ENCODE measurements around the gene MAP3K3.
A peak's percentile ranks its signal among the peaks of the same experiment; 100 is the strongest.

The MAP3K3 gene
- total RNA-seq, result 46.9 to 177 (median 113) reads per million in 9 experiments

DNA sequence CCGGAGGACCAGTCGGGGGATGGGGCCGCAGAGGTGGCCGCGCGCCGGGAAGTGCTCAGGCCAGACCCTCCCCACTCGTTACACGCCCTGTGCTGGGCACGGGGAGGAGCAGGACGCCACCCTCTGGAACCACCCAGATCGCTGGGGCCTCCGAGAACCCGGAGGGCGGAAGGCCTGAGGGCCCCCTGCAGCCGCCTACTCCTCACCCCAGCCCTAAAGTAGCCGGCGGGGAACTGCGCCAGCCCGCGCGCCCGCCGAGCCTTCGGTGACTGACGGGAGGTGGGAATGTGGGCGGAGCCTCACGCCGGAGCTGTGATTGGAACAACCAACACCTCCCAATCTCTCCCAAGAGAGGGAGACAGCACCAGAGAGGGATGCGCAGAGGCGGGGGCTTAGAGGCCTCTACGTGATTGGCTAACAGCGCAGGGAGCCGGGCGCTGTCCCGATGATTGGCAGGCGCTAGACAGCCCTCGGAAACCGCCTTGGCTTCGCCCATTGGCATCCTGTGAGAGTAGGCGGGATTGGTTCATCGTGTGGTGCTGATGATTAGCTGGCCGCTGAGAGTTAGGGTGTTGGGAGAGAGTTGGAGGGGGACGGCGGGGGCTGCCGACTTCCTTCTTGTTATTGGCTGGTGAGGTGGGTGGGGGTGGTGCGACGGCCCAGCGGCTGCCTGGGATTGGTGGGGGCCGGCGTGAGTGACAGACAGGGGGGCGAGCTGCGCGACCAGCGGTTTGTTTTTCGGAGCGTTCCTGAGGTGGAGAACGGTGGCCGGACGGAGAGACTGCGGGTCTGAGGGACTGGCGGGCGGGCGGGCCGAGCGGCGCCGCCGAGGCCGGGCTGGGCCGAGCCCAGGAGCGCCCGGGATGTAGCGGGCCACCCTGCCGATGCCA is at the start of gene MAP3K3:
Gene MAP3K3 (plus strand): TSS at position 734 of the 890 bp plus-strand sequence. CDS start 343 bp downstream, outside the sequence.
- Mint-ChIP-seq H3K36me3 (ENCODE audit: insufficient read depth) (peaks cover 7% of the 10 kb centered on the region), H3K9me3 (no peaks in the 10 kb centered on the region), H3K27ac (peak within 1 kb of the TSS; percentile 88 to 93), H3K4me3 (peak within 1 kb of the TSS; percentile 94 to 97), H3K4me1 (ENCODE audit: low read depth in 2 of 2) (peaks cover 30 to 35% of the 10 kb centered on the region in 2 donors), H3K27me3 (no peaks in the 10 kb centered on the region)
- DNase-seq, result peak; percentile 92 to 94 (median 93)
- ATAC-seq (replicated peaks), result peak; percentile 88

DNA sequence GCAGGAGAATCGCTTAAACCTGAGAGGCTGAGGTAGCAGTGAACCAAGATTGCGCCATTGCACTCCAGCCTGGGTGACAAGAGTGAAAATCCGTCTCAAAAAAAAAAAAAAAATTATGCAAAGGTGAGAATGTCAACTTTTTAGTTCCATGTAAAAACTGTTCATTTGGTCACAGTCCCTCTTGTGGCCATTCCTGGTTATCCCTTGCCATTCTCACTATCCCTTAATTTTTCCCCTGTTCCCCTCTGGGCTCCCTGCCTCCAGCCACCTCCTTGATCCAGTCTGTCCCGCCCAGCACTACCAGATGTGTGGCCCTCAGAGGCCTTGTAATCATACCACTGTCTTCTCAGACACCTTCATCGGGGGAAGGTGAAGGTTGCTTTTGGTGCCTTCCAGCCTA is 48.6 kb upstream of the MAP3K3 start:
- H3K4me3 Mint-ChIP-seq, result no peak overlapping the region
- DNase-seq, result no peak
- peaks cover under 1% of the 10 kb centered on the region for H3K36me3 Mint-ChIP-seq (ENCODE audit: insufficient read depth)
- ATAC-seq (replicated peaks), result no peak
- no peaks in the 10 kb centered on the region for H3K9me3 Mint-ChIP-seq
- no peaks in the 10 kb centered on the region for H3K27me3 Mint-ChIP-seq
- peaks cover 34 to 48% of the 10 kb centered on the region in 2 donors for H3K4me1 Mint-ChIP-seq (ENCODE audit: low read depth in 2 of 2)
- peak overlapping the region; percentile 45 to 47 for H3K27ac Mint-ChIP-seq

- peaks cover 20 to 24% of the 10 kb centered on the region in 2 donors for H3K4me1 Mint-ChIP-seq (ENCODE audit: low read depth in 2 of 2)
- no peaks in the 10 kb centered on the region for H3K27me3 Mint-ChIP-seq
- H3K9me3 Mint-ChIP-seq, result no peaks in the 10 kb centered on the region
- ATAC-seq (replicated peaks) (no peak), DNase-seq (no peak)
- H3K4me3 Mint-ChIP-seq, result no peak overlapping the region
- peak overlapping the region; percentile 25 to 41 for H3K27ac Mint-ChIP-seq
- H3K36me3 Mint-ChIP-seq (ENCODE audit: insufficient read depth), result peaks cover 35% of the 10 kb centered on the region
These were observed 44.0 kb upstream of the MAP3K3 start for GRCh38 chr17:63578027-63578768.

DNA sequence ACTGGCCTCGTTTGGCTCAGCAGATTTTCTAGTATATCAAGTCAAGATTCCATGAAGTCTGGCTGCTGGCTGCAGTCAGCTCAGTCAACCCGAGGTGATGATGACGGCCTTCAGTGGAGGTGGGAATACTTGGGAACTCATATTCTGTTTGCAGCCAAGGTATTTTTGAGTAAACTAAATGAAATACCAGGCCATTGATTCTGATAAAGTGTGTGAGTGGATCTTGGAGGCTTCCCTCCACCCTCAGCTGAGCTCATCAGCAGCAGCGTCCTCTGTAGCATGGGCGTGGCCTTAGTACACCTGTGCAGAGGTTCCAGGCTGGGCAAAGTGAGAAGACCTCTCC is 43.5 kb upstream of the MAP3K3 start:
- Mint-ChIP-seq H3K4me3 (no peak overlapping the region), H3K27ac (peak overlapping the region in 1 of 2 donors; percentile 15), H3K27me3 (no peaks in the 10 kb centered on the region), H3K9me3 (no peaks in the 10 kb centered on the region), H3K4me1 (ENCODE audit: low read depth in 2 of 2) (peaks cover 19 to 26% of the 10 kb centered on the region in 2 donors), H3K36me3 (ENCODE audit: insufficient read depth) (peaks cover 35% of the 10 kb centered on the region)
- ATAC-seq (replicated peaks) (no peak), DNase-seq (no peak)

DNA sequence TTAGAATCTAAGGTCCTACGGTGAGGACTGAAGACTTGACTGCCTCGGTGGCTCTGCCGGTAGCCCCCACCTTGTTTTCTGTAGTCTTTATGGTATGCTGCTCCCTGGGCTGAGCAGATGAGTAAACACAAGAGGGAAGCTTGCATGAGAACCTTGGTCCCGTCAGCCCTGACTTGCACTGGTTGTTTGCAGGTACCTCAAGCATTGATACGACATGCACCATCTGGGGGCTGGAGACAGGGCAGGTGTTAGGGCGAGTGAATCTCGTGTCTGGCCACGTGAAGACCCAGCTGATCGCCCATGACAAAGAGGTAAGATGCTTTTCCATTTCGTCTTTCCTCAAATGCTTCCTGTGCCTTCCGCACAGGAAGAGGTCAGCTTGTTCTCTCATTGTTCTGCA is 42.6 kb upstream of the MAP3K3 start:
- DNase-seq (no peak), ATAC-seq (replicated peaks) (no peak)
- Mint-ChIP-seq H3K4me3 (no peak overlapping the region), H3K36me3 (ENCODE audit: insufficient read depth) (peaks cover 42% of the 10 kb centered on the region), H3K27me3 (no peaks in the 10 kb centered on the region), H3K9me3 (no peaks in the 10 kb centered on the region), H3K27ac (peak overlapping the region; percentile 24 to 30), H3K4me1 (ENCODE audit: low read depth in 2 of 2) (peaks cover 15 to 22% of the 10 kb centered on the region in 2 donors)

- Mint-ChIP-seq H3K9me3 (no peaks in the 10 kb centered on the region), H3K4me1 (ENCODE audit: low read depth in 2 of 2) (peaks cover 17 to 26% of the 10 kb centered on the region in 2 donors), H3K4me3 (no peak overlapping the region), H3K27me3 (no peaks in the 10 kb centered on the region), H3K27ac (peak overlapping the region in 1 of 2 donors; percentile 60), H3K36me3 (ENCODE audit: insufficient read depth) (peaks cover 67% of the 10 kb centered on the region)
- ATAC-seq (replicated peaks), result no peak
- DNase-seq, result no peak
These were observed 34.4 kb upstream of the MAP3K3 start for GRCh38 chr17:63587770-63588169.

- H3K4me3 Mint-ChIP-seq, result no peak overlapping the region
- H3K9me3 Mint-ChIP-seq, result no peaks in the 10 kb centered on the region
- ATAC-seq (replicated peaks), result no peak
- peaks cover 25 to 31% of the 10 kb centered on the region in 2 donors for H3K4me1 Mint-ChIP-seq (ENCODE audit: low read depth in 2 of 2)
- H3K27me3 Mint-ChIP-seq, result no peaks in the 10 kb centered on the region
- no peak overlapping the region for H3K27ac Mint-ChIP-seq
- peaks cover 63% of the 10 kb centered on the region for H3K36me3 Mint-ChIP-seq (ENCODE audit: insufficient read depth)
- DNase-seq, result no peak
These were observed 33.4 kb upstream of the MAP3K3 start for GRCh38 chr17:63588797-63589196.

DNA sequence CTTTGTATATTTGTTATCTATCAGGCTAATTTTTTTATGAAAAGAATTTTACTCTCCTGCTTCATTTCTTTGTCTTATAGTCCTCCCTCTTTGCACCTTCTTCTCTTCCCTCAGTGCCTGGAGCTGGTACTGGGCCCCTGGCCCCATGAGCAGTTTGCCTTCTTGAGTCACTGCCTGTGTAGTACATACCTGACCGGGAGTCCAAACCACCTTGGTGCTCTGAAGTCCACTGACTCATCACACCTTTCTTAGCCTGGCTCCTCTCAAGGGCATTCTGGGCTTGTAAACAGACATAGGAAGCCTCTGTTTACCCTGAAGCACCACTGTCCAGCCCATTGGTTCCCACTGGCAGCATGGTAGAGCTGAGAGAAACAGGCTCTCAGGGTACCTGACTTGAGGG is 32.6 kb upstream of the MAP3K3 start:
- no peaks in the 10 kb centered on the region for H3K27me3 Mint-ChIP-seq
- peaks cover 60% of the 10 kb centered on the region for H3K36me3 Mint-ChIP-seq (ENCODE audit: insufficient read depth)
- H3K4me1 Mint-ChIP-seq (ENCODE audit: low read depth in 2 of 2), result peaks cover 24 to 29% of the 10 kb centered on the region in 2 donors
- no peaks in the 10 kb centered on the region for H3K9me3 Mint-ChIP-seq
- DNase-seq (no peak), ATAC-seq (replicated peaks) (no peak)
- no peak overlapping the region for H3K4me3 Mint-ChIP-seq
- no peak overlapping the region for H3K27ac Mint-ChIP-seq

GRCh38 chr17:63592797-63593196 is 29.4 kb upstream of the MAP3K3 start:
- Mint-ChIP-seq H3K4me3 (no peak overlapping the region), H3K4me1 (ENCODE audit: low read depth in 2 of 2) (peaks cover 21 to 28% of the 10 kb centered on the region in 2 donors), H3K36me3 (ENCODE audit: insufficient read depth) (peaks cover 37% of the 10 kb centered on the region), H3K27ac (peak overlapping the region in 1 of 2 donors; percentile 29), H3K27me3 (no peaks in the 10 kb centered on the region), H3K9me3 (no peaks in the 10 kb centered on the region)
- DNase-seq (no peak), ATAC-seq (replicated peaks) (no peak)

- no peaks in the 10 kb centered on the region for H3K27me3 Mint-ChIP-seq
- peak overlapping the region in 1 of 2 donors; percentile 72 for H3K27ac Mint-ChIP-seq
- H3K4me3 Mint-ChIP-seq, result peak overlapping the region in 1 of 2 donors; percentile 29
- no peaks in the 10 kb centered on the region for H3K9me3 Mint-ChIP-seq
- no peak for ATAC-seq (replicated peaks)
- peaks cover 32 to 36% of the 10 kb centered on the region in 2 donors for H3K4me1 Mint-ChIP-seq (ENCODE audit: low read depth in 2 of 2)
- peaks cover 19% of the 10 kb centered on the region for H3K36me3 Mint-ChIP-seq (ENCODE audit: insufficient read depth)
- DNase-seq, result no peak
These were observed 27.1 kb upstream of the MAP3K3 start for GRCh38 chr17:63595132-63595531.

DNA sequence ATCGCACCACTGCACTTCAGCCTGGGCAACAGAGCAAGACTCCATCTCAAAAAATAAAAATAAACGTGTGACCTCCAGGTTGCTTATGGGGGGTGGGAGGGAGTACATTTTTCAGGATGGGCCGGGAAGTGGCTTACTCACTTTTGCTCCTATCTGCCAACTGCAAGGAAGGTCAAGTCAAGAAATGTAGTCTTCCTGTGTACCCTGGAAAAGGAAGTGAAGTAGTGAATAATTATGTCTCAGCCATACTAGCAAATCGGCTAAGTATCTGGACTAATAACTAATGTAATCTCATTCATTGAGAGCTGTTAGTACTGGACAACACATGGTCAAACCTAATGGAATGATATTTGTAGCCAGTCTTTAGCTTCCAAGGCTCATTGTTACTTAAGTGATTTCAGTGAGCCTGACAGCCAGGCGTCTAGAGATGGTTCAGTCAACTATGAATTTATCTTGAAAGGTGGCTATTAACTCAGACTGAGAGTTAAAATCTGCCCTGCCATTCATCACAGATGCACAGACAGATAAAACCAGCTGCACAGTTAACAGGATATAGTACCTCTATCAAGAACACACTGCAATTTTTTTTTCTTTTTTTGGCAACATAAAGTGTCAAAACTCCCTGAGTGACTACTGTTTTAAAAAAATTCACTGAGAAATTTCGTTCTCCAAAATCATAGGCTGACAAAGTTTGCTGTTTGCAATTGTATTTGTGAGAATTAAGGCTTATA is 25.2 kb upstream of the MAP3K3 start:
- H3K36me3 Mint-ChIP-seq (ENCODE audit: insufficient read depth), result peaks cover 6% of the 10 kb centered on the region
- peaks cover 41 to 47% of the 10 kb centered on the region in 2 donors for H3K4me1 Mint-ChIP-seq (ENCODE audit: low read depth in 2 of 2)
- no peaks in the 10 kb centered on the region for H3K27me3 Mint-ChIP-seq
- H3K4me3 Mint-ChIP-seq, result peak overlapping the region; percentile 68 to 74
- no peak for DNase-seq
- no peaks in the 10 kb centered on the region for H3K9me3 Mint-ChIP-seq
- ATAC-seq (replicated peaks), result peak; percentile 62
- H3K27ac Mint-ChIP-seq, result peak overlapping the region; percentile 55 to 72

GRCh38 chr17:63598281-63598680 is 23.9 kb upstream of the MAP3K3 start:
- Mint-ChIP-seq H3K4me3 (peak overlapping the region; percentile 74 to 78), H3K4me1 (ENCODE audit: low read depth in 2 of 2) (peaks cover 35 to 41% of the 10 kb centered on the region in 2 donors), H3K27ac (peak overlapping the region; percentile 72 to 89), H3K27me3 (no peaks in the 10 kb centered on the region), H3K36me3 (ENCODE audit: insufficient read depth) (peaks cover 7% of the 10 kb centered on the region), H3K9me3 (no peaks in the 10 kb centered on the region)
- DNase-seq (no peak), ATAC-seq (replicated peaks) (peak; percentile 78)

All from effector memory CD8-positive, alpha-beta T cell (primary cell).